HEK293 (cell line): ENCODE data around the gene CEBPG.

Experiments
- ATF2 ChIP-seq: fragments of 450-650 bp; formaldehyde crosslinking; IDR thresholded peaks from 2 replicates; pipeline ENCODE4 v1.5.1; 2016; ENCODE audit warnings: missing biosample characterization, missing genetic modification characterization, low read depth
- INSM2 ChIP-seq: fragments of 450-650 bp; formaldehyde crosslinking; IDR thresholded peaks from 2 replicates; pipeline ENCODE4 v1.5.1; 2016; ENCODE audit warnings: missing biosample characterization, missing genetic modification characterization
- KLF10 ChIP-seq: fragments of 450-650 bp; IDR thresholded peaks from 2 replicates; pipeline ENCODE4 v1.5.1; 2018; ENCODE audit warnings: missing biosample characterization, mild to moderate bottlenecking, missing genetic modification characterization
- OSR2 ChIP-seq: fragments of 450-650 bp; formaldehyde crosslinking; IDR thresholded peaks from 2 replicates; pipeline ENCODE4 v1.5.1; 2016; ENCODE audit warnings: missing biosample characterization, missing genetic modification characterization
- YY1 ChIP-seq: fragments of 450-650 bp; formaldehyde crosslinking; IDR thresholded peaks from 2 replicates; pipeline ENCODE4 v1.5.1; 2018; ENCODE audit warnings: missing biosample characterization, missing genetic modification characterization
- ZBTB7A ChIP-seq: fragments of 450-650 bp; formaldehyde crosslinking; IDR thresholded peaks from 2 replicates; pipeline ENCODE4 v1.5.1; 2016; ENCODE audit warnings: low read depth, missing biosample characterization, missing genetic modification characterization
- ZFP37 ChIP-seq: fragments of 450-650 bp; formaldehyde crosslinking; IDR thresholded peaks from 2 replicates; pipeline ENCODE4 v1.5.1; 2016; ENCODE audit warnings: missing biosample characterization, missing genetic modification characterization
- ZIC2 ChIP-seq: fragments of 450-650 bp; formaldehyde crosslinking; IDR thresholded peaks from 2 replicates; pipeline ENCODE4 v1.5.1; 2016; ENCODE audit warnings: missing biosample characterization, missing genetic modification characterization
- ZNF10 ChIP-seq: fragments of 450-650 bp; formaldehyde crosslinking; IDR thresholded peaks from 2 replicates; pipeline ENCODE4 v1.5.1; 2017; ENCODE audit warnings: missing biosample characterization, missing genetic modification characterization
- ZNF133 ChIP-seq: fragments of 450-650 bp; formaldehyde crosslinking; IDR thresholded peaks from 2 replicates; pipeline ENCODE4 v1.5.1; 2016; ENCODE audit warnings: missing biosample characterization, missing genetic modification characterization
- ZNF175 ChIP-seq: fragments of 450-650 bp; formaldehyde crosslinking; IDR thresholded peaks from 2 replicates; pipeline ENCODE4 v1.5.1; 2016; ENCODE audit warnings: missing biosample characterization, missing genetic modification characterization
- ZNF2 ChIP-seq: fragments of 450-650 bp; formaldehyde crosslinking; IDR thresholded peaks from 2 replicates; pipeline ENCODE4 v1.5.1; 2016; ENCODE audit warnings: missing biosample characterization, missing genetic modification characterization
- ZNF292 ChIP-seq: fragments of 450-650 bp; formaldehyde crosslinking; IDR thresholded peaks from 2 replicates; pipeline ENCODE4 v1.5.1; 2016; ENCODE audit warnings: low read depth, missing biosample characterization, missing genetic modification characterization, borderline replicate concordance
- ZNF311 ChIP-seq: fragments of 450-650 bp; formaldehyde crosslinking; IDR thresholded peaks from 2 replicates; pipeline ENCODE4 v1.5.1; 2017; ENCODE audit warnings: missing biosample characterization, missing genetic modification characterization, borderline replicate concordance
- ZNF354C ChIP-seq: fragments of 450-650 bp; formaldehyde crosslinking; IDR thresholded peaks from 2 replicates; pipeline ENCODE4 v1.5.1; 2016; ENCODE audit warnings: missing biosample characterization, missing genetic modification characterization, low read depth, borderline replicate concordance
- ZNF362 ChIP-seq: fragments of 450-650 bp; formaldehyde crosslinking; IDR thresholded peaks from 2 replicates; pipeline ENCODE4 v1.5.1; 2016; ENCODE audit warnings: missing biosample characterization, missing genetic modification characterization
- ZNF391 ChIP-seq: fragments of 450-650 bp; formaldehyde crosslinking; IDR thresholded peaks from 2 replicates; pipeline ENCODE4 v1.5.1; 2016; ENCODE audit warnings: low read depth, missing biosample characterization, missing genetic modification characterization, borderline replicate concordance
- ZNF394 ChIP-seq: fragments of 450-650 bp; formaldehyde crosslinking; IDR thresholded peaks from 2 replicates; pipeline ENCODE4 v1.5.1; 2016; ENCODE audit warnings: missing biosample characterization, missing genetic modification characterization, mild to moderate bottlenecking, moderate library complexity, borderline replicate concordance
- ZNF423 ChIP-seq: fragments of 450-650 bp; formaldehyde crosslinking; IDR thresholded peaks from 2 replicates; pipeline ENCODE4 v1.5.1; 2016; ENCODE audit warnings: missing biosample characterization, missing genetic modification characterization
- ZNF548 ChIP-seq: fragments of 450-650 bp; formaldehyde crosslinking; IDR thresholded peaks from 2 replicates; pipeline ENCODE4 v1.5.1; 2016; ENCODE audit warnings: missing biosample characterization, missing genetic modification characterization
- ZNF571 ChIP-seq: fragments of 450-650 bp; formaldehyde crosslinking; IDR thresholded peaks from 2 replicates; pipeline ENCODE4 v1.5.0; 2017; ENCODE audit warnings: missing biosample characterization, missing genetic modification characterization
- ZNF639 ChIP-seq: fragments of 450-650 bp; formaldehyde crosslinking; IDR thresholded peaks from 2 replicates; pipeline ENCODE4 v1.5.1; 2016; ENCODE audit warnings: missing biosample characterization, missing genetic modification characterization
- ZNF707 ChIP-seq: fragments of 450-650 bp; formaldehyde crosslinking; IDR thresholded peaks from 2 replicates; pipeline ENCODE4 v1.5.1; 2016; ENCODE audit warnings: missing biosample characterization, missing genetic modification characterization
- ZSCAN18 ChIP-seq: fragments of 450-650 bp; formaldehyde crosslinking; IDR thresholded peaks from 2 replicates; pipeline ENCODE4 v1.5.1; 2016; ENCODE audit warnings: missing biosample characterization, missing genetic modification characterization
- TF ChIP-seq, protein P1 (sequence below): fragments of 450-650 bp; formaldehyde crosslinking; IDR thresholded peaks from 2 replicates; pipeline ENCODE4 v1.5.0; 2017; ENCODE audit warnings: missing biosample characterization, missing genetic modification characterization, borderline replicate concordance
- TF ChIP-seq, protein P2 (sequence below): fragments of 450-650 bp; formaldehyde crosslinking; IDR thresholded peaks from 2 replicates; pipeline ENCODE4 v1.5.1; 2016; ENCODE audit warnings: missing biosample characterization, missing genetic modification characterization
- TF ChIP-seq, protein P3 (sequence below): fragments of 450-650 bp; formaldehyde crosslinking; IDR thresholded peaks from 2 replicates; pipeline ENCODE4 v1.5.1; 2016; ENCODE audit warnings: missing biosample characterization, missing genetic modification characterization

Gene CEBPG

GRCh38 chr19:33340991-33341390, 32.5 kb upstream of the CEBPG start (continued):
- TF ChIP-seq ZNF394 (tag by site-specific recombination) (no peak), ZNF423 (tag by site-specific recombination) (no peak), ZNF548 (tag by site-specific recombination) (no peak), ZNF354C (tag by site-specific recombination) (no peak), ZNF311 (tag by site-specific recombination) (peak; percentile 94; the same call in 1 of the 2 replicates), ZNF571 (tag by site-specific recombination) (no peak), ATF2 (tag by site-specific recombination) (no peak), ZNF707 (tag by site-specific recombination) (no peak), ZNF133 (tag by site-specific recombination) (no peak), ZNF175 (tag by site-specific recombination) (no peak), ZFP37 (tag by site-specific recombination) (no peak), ZBTB7A (tag by site-specific recombination) (no peak), KLF10 (tag by site-specific recombination) (no peak), ZNF362 (tag by site-specific recombination) (no peak), ZNF2 (tag by site-specific recombination) (no peak), YY1 (no peak), INSM2 (tag by site-specific recombination) (no peak), ZNF639 (no peak), ZNF391 (tag by site-specific recombination) (no peak), OSR2 (tag by site-specific recombination) (no peak), ZNF292 (tag by site-specific recombination) (no peak), ZNF10 (tag by site-specific recombination) (no peak), ZSCAN18 (no peak), ZIC2 (tag by site-specific recombination) (no peak)
- TF ChIP-seq, protein P1, sequence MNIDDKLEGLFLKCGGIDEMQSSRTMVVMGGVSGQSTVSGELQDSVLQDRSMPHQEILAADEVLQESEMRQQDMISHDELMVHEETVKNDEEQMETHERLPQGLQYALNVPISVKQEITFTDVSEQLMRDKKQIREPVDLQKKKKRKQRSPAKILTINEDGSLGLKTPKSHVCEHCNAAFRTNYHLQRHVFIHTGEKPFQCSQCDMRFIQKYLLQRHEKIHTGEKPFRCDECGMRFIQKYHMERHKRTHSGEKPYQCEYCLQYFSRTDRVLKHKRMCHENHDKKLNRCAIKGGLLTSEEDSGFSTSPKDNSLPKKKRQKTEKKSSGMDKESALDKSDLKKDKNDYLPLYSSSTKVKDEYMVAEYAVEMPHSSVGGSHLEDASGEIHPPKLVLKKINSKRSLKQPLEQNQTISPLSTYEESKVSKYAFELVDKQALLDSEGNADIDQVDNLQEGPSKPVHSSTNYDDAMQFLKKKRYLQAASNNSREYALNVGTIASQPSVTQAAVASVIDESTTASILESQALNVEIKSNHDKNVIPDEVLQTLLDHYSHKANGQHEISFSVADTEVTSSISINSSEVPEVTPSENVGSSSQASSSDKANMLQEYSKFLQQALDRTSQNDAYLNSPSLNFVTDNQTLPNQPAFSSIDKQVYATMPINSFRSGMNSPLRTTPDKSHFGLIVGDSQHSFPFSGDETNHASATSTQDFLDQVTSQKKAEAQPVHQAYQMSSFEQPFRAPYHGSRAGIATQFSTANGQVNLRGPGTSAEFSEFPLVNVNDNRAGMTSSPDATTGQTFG (tag by site-specific recombination): peak; percentile 60; the same call in 1 of the 2 replicates
- TF ChIP-seq, protein P2, sequence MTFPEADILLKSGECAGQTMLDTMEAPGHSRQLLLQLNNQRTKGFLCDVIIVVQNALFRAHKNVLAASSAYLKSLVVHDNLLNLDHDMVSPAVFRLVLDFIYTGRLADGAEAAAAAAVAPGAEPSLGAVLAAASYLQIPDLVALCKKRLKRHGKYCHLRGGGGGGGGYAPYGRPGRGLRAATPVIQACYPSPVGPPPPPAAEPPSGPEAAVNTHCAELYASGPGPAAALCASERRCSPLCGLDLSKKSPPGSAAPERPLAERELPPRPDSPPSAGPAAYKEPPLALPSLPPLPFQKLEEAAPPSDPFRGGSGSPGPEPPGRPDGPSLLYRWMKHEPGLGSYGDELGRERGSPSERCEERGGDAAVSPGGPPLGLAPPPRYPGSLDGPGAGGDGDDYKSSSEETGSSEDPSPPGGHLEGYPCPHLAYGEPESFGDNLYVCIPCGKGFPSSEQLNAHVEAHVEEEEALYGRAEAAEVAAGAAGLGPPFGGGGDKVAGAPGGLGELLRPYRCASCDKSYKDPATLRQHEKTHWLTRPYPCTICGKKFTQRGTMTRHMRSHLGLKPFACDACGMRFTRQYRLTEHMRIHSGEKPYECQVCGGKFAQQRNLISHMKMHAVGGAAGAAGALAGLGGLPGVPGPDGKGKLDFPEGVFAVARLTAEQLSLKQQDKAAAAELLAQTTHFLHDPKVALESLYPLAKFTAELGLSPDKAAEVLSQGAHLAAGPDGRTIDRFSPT (tag by site-specific recombination): no peak
- TF ChIP-seq, protein P3, sequence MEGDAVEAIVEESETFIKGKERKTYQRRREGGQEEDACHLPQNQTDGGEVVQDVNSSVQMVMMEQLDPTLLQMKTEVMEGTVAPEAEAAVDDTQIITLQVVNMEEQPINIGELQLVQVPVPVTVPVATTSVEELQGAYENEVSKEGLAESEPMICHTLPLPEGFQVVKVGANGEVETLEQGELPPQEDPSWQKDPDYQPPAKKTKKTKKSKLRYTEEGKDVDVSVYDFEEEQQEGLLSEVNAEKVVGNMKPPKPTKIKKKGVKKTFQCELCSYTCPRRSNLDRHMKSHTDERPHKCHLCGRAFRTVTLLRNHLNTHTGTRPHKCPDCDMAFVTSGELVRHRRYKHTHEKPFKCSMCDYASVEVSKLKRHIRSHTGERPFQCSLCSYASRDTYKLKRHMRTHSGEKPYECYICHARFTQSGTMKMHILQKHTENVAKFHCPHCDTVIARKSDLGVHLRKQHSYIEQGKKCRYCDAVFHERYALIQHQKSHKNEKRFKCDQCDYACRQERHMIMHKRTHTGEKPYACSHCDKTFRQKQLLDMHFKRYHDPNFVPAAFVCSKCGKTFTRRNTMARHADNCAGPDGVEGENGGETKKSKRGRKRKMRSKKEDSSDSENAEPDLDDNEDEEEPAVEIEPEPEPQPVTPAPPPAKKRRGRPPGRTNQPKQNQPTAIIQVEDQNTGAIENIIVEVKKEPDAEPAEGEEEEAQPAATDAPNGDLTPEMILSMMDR (tag by site-specific recombination): no peak
